BLaER1 (cell line): ENCODE results near the gene TXN2.

Experiments
- H3K27ac ChIP-seq: shearing (Covaris generic); formaldehyde crosslinking; 2 replicates; pipeline ENCODE4 v1.8.1; 2022
- H3K27me3 ChIP-seq: shearing (Covaris generic); formaldehyde crosslinking; 2 replicates; pipeline ENCODE4 v1.8.1; 2022
- H3K36me3 ChIP-seq: shearing (Covaris generic); formaldehyde crosslinking; 2 replicates; pipeline ENCODE4 v1.8.1; 2022
- H3K4me1 ChIP-seq: shearing (Covaris generic); formaldehyde crosslinking; 2 replicates; pipeline ENCODE4 v1.8.1; 2022
- H3K4me2 ChIP-seq: shearing (Covaris generic); formaldehyde crosslinking; 2 replicates; pipeline ENCODE4 v1.8.1; 2022
- H3K4me3 ChIP-seq: shearing (Covaris generic); formaldehyde crosslinking; 2 replicates; pipeline ENCODE4 v1.8.1; 2022
- H3K9ac ChIP-seq: shearing (Covaris generic); formaldehyde crosslinking; 2 replicates; pipeline ENCODE4 v1.8.1; 2022
- H3K9me3 ChIP-seq: shearing (Covaris generic); formaldehyde crosslinking; 2 replicates; pipeline ENCODE4 v1.8.1; 2022
- H4K20me1 ChIP-seq: shearing (Covaris generic); formaldehyde crosslinking; 2 replicates; pipeline ENCODE4 v1.8.1; 2022
- Cebpa-rat ChIP-seq: shearing (Covaris generic); IDR thresholded peaks from 2 replicates; pipeline ENCODE4 v1.8.1; 2022

The TXN2 gene

DNA sequence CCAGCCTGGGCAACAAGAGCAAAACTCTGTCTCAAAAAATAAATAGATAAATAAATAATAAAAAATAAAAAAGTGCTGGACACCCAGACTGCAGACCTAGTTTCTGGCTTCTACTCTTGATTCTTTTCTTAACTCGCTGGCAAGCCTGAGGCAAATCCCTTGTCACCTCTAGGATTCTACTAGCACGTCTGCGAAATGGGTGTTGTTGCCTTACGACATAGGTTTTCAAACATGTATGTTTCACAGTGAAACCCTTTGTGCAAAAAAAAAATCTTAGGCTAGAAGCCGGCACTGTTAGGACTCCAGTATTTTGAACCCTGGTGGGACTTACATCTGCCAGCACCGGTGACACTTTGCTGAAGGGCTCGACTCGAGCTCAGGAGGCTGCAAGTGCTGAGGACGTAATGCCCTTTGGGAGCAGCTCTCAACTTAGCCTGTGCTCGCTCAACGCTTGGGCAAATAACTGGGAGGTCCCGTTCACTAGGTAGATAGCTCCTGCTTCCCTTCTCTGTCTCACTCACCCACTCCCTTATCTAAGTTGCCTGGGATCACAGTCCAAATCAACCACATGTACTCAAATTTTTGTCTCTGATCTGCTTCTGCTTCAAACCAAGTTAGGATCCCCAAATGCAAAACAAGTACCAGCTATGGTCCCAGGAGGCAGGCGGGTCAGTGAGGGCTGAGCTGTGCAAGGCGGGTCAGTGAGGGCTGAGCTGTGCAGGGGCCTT is 59.0 kb downstream of the TXN2 start:
- no peaks in the 10 kb centered on the region for H4K20me1 ChIP-seq
- no peaks in the 10 kb centered on the region for H3K36me3 ChIP-seq
- H3K4me3 ChIP-seq = no peak overlapping the region
- no peak overlapping the region for H3K9ac ChIP-seq
- 0 out of 2 replicates have a peak overlapping the region, but pooled peaks have one; percentile 37 for H3K27ac ChIP-seq
- H3K4me1 ChIP-seq = peaks cover 97% of the 10 kb centered on the region
- no peak for TF ChIP-seq Cebpa-rat
- H3K4me2 ChIP-seq = peak overlapping the region; percentile 77
- H3K9me3 ChIP-seq = no peaks in the 10 kb centered on the region
- H3K27me3 ChIP-seq = no peaks in the 10 kb centered on the region

DNA sequence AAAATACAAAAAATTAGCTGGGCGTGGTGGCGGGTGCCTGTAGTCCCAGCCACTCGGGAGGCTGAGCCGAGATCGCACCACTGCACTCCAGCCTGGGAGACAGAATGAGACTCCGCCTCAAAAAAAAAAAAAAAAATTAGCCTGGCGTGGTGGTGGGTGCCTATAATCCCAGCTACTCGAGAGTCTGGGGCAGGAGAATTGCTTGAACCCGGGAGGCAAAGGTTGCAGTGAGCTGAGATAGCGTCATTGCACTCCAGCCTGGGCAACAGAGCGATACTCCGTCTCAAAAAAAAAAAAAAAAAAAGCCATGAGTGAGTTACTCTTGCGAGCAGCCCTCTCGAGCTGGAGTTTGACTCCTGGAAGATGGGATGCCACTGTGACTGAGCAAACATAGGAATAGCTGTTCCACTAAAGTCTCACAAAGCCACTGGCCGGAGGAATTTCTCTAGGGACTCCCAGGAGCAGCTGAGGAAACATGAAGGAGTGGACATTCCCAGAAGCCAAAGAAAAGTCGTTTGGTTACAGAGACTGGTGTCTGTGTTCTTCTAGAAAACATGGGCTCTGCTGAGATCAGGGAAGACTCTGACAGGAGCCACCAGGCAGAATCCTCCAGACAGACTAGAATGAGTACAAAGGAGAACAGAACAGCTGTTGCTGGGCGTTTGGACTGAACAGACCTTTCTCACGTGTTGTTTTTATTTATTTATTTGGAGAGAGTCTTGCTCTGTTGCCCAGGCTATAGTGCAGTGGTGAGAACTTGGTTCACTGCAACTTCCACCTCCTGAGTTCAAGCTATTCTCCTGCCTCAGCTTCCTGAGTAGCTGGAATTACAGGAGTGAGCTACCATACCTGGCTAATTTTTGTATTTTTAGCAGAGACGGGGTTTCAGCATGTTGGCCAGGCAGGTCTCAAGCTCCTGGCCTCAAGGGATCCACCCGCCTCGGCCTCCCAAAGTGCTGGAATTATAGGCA is 61.2 kb downstream of the TXN2 start:
- H3K27ac ChIP-seq = peak overlapping the region; percentile 65; the same call in 1 of the 2 replicates
- H4K20me1 ChIP-seq = no peaks in the 10 kb centered on the region
- H3K4me1 ChIP-seq = peaks cover 98% of the 10 kb centered on the region
- peak overlapping the region; percentile 78 for H3K4me2 ChIP-seq
- H3K9me3 ChIP-seq = no peaks in the 10 kb centered on the region
- H3K4me3 ChIP-seq = no peak overlapping the region
- no peak for TF ChIP-seq Cebpa-rat
- H3K9ac ChIP-seq = no peak overlapping the region; the same call in 1 of the 2 replicates
- no peaks in the 10 kb centered on the region for H3K36me3 ChIP-seq
- no peaks in the 10 kb centered on the region for H3K27me3 ChIP-seq

DNA sequence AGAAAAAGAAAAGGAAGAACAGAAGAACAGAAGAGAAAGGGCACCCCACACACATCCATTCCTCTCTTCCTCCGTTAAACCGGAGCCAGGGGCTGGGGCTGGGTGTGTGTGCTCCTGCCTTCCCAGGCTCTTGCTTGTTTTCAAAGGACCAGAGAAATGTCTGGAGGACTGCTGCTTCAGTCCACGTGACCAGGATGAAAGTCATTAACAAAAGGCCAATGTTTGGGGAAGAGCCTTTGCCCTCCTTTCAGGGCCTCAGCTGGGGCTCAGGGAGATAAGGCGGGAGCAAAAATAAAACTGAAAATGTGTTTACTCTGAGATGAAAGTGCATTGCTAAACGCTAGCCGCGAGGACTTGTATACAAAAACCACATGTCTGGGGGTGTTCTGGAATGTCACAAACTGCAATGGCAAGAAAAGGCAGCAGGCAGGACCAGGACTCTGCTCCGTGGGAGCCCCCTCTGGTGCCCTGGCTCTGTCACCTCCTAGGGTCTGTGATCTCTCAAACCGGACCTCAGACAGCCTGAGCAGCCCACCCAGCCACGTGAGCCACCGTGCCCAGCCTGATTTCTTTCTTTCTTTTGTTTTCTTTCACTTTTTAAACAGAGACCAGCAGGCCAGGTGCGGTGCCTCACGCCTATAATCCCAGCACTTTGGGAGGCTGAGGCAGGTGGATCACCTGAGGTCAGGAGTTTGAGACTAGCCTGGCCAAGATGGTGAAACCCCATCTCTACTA is 62.1 kb downstream of the TXN2 start:
- TF ChIP-seq Cebpa-rat = no peak
- no peaks in the 10 kb centered on the region for H3K9me3 ChIP-seq
- peak overlapping the region; percentile 37; the same call in 1 of the 2 replicates for H3K4me3 ChIP-seq
- no peaks in the 10 kb centered on the region for H3K27me3 ChIP-seq
- H3K4me1 ChIP-seq = peaks cover 98% of the 10 kb centered on the region
- H3K36me3 ChIP-seq = no peaks in the 10 kb centered on the region
- peak overlapping the region; percentile 65 for H3K27ac ChIP-seq
- H4K20me1 ChIP-seq = no peaks in the 10 kb centered on the region
- H3K9ac ChIP-seq = peak overlapping the region; percentile 65
- H3K4me2 ChIP-seq = peak overlapping the region; percentile 78

DNA sequence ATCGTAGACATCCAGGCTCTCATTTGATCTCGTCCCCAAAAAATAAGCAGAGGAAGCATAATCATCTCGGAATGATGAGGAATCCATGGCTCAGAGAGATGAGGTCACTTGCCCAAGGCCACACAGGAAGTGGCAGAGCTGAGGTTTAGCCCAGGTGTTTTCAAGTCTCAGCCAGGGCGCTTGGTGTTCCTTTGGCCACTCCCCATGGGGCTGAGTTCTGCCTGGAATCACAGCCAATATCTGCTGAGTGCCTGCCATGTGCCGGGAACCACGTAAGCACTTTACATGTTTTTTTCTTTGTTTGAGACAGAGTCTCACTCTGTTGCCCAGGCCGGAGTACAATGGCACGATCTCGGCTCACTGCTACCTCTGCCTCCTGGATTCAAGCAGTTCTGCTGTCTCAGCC is 64.2 kb downstream of the TXN2 start:
- no peaks in the 10 kb centered on the region for H3K9me3 ChIP-seq
- no peaks in the 10 kb centered on the region for H4K20me1 ChIP-seq
- H3K27me3 ChIP-seq = no peaks in the 10 kb centered on the region
- H3K4me2 ChIP-seq = peak overlapping the region; percentile 78
- no peak for TF ChIP-seq Cebpa-rat
- no peak overlapping the region for H3K4me3 ChIP-seq
- H3K9ac ChIP-seq = peak overlapping the region; percentile 0; the same call in 1 of the 2 replicates
- peaks cover 93% of the 10 kb centered on the region for H3K4me1 ChIP-seq
- no peaks in the 10 kb centered on the region for H3K36me3 ChIP-seq
- peak overlapping the region; percentile 65 for H3K27ac ChIP-seq
